Measurements from ENCODE around the gene P2RY14. TPM values are rescaled to one million over a fixed set of nuclear protein-coding genes. Genes with fewer than 3 reads are reported as not detected.

Gene P2RY14
- total and polyA plus RNA-seq, 2 donors from 2014 or later = 0.54 to 2.4 TPM

DNA sequence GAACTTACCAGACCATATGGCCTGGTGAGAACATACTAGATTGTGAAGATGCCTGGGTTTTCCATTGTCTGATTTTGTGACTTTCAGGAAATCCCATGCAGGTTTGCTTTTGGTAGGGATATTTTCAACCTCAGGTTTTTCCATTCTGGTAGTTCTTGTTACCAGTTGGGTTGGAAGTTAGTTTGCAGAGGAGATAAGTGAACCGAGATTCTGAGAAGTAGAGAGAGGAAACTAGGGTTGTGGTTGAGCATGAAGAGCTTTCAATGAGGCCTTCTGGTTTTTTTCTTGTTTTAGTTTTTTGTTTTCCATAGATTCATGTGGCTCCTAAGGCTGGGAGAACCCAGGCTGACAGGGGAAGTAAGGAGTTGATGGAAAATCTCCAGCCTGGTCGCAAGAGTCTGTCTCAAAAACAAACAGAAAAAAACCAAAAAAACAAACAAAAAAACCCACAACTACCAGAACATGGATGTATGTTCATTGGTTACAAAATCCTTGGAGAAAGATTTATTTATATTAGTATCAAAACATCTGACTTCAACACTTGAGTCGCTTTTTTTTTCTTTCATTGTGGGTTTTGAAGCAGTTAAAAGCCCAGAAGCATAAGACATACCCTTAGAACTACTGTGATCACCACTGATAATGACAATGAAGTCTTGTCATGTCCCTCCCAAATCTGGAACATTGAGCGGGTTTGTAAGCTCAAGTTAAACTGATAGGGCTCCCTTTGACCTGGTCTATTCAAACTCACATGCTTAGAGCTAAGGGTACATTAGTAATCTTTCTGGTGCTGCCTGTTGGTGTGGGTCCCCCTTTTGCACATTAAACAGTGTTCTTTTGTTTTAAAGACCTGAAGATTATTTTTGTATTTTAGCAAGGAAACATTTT is 78.5 kb downstream of the P2RY14 start:
- Histone ChIP-seq H3K36me3 (ENCODE audit: control insufficient read depth in 2 of 3, insufficient read depth in 3 of 3, low read length in 3 of 3) (no peaks in the 10 kb centered on the region), H3K27me3 (ENCODE audit: control insufficient read depth, insufficient read depth, low read length) (no peaks in the 10 kb centered on the region), H3K9me3 (ENCODE audit: control insufficient read depth in 2 of 3, insufficient read depth in 1 of 3, low read length in 3 of 3) (no peaks in the 10 kb centered on the region), H3K9ac (ENCODE audit: low read length in 3 of 3) (no peak overlapping the region), H3K4me3 (ENCODE audit: low read length in 3 of 3) (no peak overlapping the region), H3K4me1 (ENCODE audit: control insufficient read depth in 2 of 3, insufficient read depth in 2 of 3, low read depth in 1 of 3, low read length in 3 of 3) (no peaks in the 10 kb centered on the region), H3K27ac (ENCODE audit: low read depth in 2 of 2, low read length in 2 of 2) (no peak overlapping the region)
- TF ChIP-seq, protein P1, sequence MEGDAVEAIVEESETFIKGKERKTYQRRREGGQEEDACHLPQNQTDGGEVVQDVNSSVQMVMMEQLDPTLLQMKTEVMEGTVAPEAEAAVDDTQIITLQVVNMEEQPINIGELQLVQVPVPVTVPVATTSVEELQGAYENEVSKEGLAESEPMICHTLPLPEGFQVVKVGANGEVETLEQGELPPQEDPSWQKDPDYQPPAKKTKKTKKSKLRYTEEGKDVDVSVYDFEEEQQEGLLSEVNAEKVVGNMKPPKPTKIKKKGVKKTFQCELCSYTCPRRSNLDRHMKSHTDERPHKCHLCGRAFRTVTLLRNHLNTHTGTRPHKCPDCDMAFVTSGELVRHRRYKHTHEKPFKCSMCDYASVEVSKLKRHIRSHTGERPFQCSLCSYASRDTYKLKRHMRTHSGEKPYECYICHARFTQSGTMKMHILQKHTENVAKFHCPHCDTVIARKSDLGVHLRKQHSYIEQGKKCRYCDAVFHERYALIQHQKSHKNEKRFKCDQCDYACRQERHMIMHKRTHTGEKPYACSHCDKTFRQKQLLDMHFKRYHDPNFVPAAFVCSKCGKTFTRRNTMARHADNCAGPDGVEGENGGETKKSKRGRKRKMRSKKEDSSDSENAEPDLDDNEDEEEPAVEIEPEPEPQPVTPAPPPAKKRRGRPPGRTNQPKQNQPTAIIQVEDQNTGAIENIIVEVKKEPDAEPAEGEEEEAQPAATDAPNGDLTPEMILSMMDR (IDR thresholded peaks at IDR 0.05; ENCODE audit: borderline replicate concordance, extremely low read depth, insufficient read depth) = no peak
- no peak for FAIRE-seq
- no peak for DNase-seq
- intact Hi-C loops (cut with DNase I) = no loop called here

DNA sequence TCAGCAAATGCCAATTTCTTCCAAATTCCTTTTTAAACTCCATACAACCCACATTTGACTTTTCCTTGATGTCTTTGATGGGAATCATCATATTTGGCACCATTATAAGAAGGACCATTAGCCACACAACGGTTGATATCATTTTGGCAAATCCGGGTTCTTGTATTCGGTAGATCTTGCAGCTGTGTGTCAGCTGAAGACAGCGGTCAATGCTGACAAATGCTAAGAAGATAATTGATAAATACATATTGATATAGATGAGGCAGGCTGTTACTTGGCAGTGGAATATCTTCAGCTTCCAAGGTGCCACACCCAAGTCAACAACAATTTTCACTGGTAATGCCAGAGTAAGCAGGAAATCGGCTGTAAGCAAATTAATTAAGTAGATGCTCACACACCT is 79.5 kb downstream of the P2RY14 start:
- intact Hi-C loops (cut with DNase I) = no loop called here
- FAIRE-seq = no peak
- no peaks in the 10 kb centered on the region for H3K4me1 ChIP-seq (ENCODE audit: control insufficient read depth in 2 of 3, insufficient read depth in 2 of 3, low read depth in 1 of 3, low read length in 3 of 3)

GRCh38 chr3:151197981-151198767 is 80.2 kb downstream of the P2RY14 start:
- FAIRE-seq = no peak
- H3K27ac ChIP-seq (ENCODE audit: low read depth in 2 of 2, low read length in 2 of 2) = no peak overlapping the region
- TF ChIP-seq, protein P1 (IDR thresholded peaks at IDR 0.05; ENCODE audit: borderline replicate concordance, extremely low read depth, insufficient read depth) = no peak
- H3K36me3 ChIP-seq (ENCODE audit: control insufficient read depth in 2 of 3, insufficient read depth in 3 of 3, low read length in 3 of 3) = no peaks in the 10 kb centered on the region
- no peaks in the 10 kb centered on the region for H3K9me3 ChIP-seq (ENCODE audit: control insufficient read depth in 2 of 3, insufficient read depth in 1 of 3, low read length in 3 of 3)
- no peak overlapping the region for H3K4me3 ChIP-seq (ENCODE audit: low read length in 3 of 3)
- no peaks in the 10 kb centered on the region for H3K4me1 ChIP-seq (ENCODE audit: control insufficient read depth in 2 of 3, insufficient read depth in 2 of 3, low read depth in 1 of 3, low read length in 3 of 3)
- intact Hi-C loops (cut with DNase I) = no loop called here
- H3K27me3 ChIP-seq (ENCODE audit: control insufficient read depth, insufficient read depth, low read length) = no peaks in the 10 kb centered on the region
- H3K9ac ChIP-seq (ENCODE audit: low read length in 3 of 3) = no peak overlapping the region
- DNase-seq = peak in 1 of 5 donors; percentile 6

More for the DNA sequence above, 79.5 kb downstream of the P2RY14 start:
- DNase-seq = no peak
- H3K9ac ChIP-seq (ENCODE audit: low read length in 3 of 3) = no peak overlapping the region
- TF ChIP-seq, protein P1 (IDR thresholded peaks at IDR 0.05; ENCODE audit: borderline replicate concordance, extremely low read depth, insufficient read depth) = no peak
- H3K27me3 ChIP-seq (ENCODE audit: control insufficient read depth, insufficient read depth, low read length) = no peaks in the 10 kb centered on the region
- H3K4me3 ChIP-seq (ENCODE audit: low read length in 3 of 3) = no peak overlapping the region
- no peaks in the 10 kb centered on the region for H3K36me3 ChIP-seq (ENCODE audit: control insufficient read depth in 2 of 3, insufficient read depth in 3 of 3, low read length in 3 of 3)
- no peak overlapping the region for H3K27ac ChIP-seq (ENCODE audit: low read depth in 2 of 2, low read length in 2 of 2)
- no peaks in the 10 kb centered on the region for H3K9me3 ChIP-seq (ENCODE audit: control insufficient read depth in 2 of 3, insufficient read depth in 1 of 3, low read length in 3 of 3)
